AG04449 (cell line): ENCODE measurements around the gene CYTH2.

Experiments used
- CTCF ChIA-PET: fragments of 350-600 bp; formaldehyde crosslinking; extraction: SDS; loops from one replicate; lab custom pipeline; 2021; ENCODE audit warnings: antibody characterized with exemption; lab: Yijun Ruan, JAX
- POLR2A ChIA-PET: fragments of 400-600, 350-600 bp; formaldehyde crosslinking; extraction: SDS; loops from one replicate; lab custom pipeline; 2020; ENCODE audit warnings: antibody characterized with exemption, inconsistent platforms; lab: Yijun Ruan, JAX
- DNase-seq: peaks from one replicate; pipeline ENCODE4 v3.0.0-alpha.2; 2010; ENCODE audit warnings: low read depth, low spot score
- H3K4me3 ChIP-seq: 2 replicates; pipeline ENCODE4 v1.5.1; 2011; ENCODE audit warnings: low read depth, mild to moderate bottlenecking, control low read depth, low read length
- TF ChIP-seq, protein P1 (sequence below): IDR thresholded peaks from one replicate; pipeline ENCODE4 v1.5.1; 2011; ENCODE audit warnings: mild to moderate bottlenecking, moderate library complexity, low read length, control low read depth, inconsistent platforms; ENCODE audit not compliant: insufficient read depth; ENCODE audit errors: missing control alignments

Gene CYTH2, protein sequence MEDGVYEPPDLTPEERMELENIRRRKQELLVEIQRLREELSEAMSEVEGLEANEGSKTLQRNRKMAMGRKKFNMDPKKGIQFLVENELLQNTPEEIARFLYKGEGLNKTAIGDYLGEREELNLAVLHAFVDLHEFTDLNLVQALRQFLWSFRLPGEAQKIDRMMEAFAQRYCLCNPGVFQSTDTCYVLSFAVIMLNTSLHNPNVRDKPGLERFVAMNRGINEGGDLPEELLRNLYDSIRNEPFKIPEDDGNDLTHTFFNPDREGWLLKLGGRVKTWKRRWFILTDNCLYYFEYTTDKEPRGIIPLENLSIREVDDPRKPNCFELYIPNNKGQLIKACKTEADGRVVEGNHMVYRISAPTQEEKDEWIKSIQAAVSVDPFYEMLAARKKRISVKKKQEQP

DNA sequence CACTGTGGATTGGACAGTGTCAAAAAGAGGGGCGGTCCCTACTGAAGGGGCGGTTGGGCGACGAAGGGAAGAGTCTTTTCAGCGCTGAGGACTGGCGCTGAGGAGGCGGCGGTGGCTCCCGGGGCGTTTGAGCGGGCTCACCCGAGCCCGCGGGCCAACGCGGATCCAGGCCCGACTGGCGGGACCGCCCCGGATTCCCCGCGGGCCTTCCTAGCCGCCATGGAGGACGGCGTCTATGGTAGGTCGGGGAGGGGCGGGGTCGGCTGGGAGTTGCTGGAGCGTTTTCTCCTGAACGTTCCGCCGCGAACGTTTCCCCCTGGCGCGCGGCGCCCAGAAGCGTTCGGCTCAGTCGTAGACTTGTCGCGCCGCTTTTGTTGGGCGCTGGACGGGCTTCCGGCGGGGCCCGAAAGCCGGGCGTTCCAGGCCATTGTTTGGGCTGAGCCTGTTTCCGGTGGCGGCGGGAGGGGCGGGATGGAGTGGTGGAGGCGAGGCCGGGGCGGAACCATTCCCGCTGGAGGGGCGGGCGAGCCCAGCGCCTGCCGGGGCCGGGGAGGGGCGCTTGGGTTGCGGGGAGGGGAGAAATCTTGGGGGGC is at the start of gene CYTH2:
Gene CYTH2, plus strand, starts transcription at position 81 of the 593 bp plus-strand sequence. Its CDS starts 139 bp downstream, at position 220.
- TF ChIP-seq, protein P1, sequence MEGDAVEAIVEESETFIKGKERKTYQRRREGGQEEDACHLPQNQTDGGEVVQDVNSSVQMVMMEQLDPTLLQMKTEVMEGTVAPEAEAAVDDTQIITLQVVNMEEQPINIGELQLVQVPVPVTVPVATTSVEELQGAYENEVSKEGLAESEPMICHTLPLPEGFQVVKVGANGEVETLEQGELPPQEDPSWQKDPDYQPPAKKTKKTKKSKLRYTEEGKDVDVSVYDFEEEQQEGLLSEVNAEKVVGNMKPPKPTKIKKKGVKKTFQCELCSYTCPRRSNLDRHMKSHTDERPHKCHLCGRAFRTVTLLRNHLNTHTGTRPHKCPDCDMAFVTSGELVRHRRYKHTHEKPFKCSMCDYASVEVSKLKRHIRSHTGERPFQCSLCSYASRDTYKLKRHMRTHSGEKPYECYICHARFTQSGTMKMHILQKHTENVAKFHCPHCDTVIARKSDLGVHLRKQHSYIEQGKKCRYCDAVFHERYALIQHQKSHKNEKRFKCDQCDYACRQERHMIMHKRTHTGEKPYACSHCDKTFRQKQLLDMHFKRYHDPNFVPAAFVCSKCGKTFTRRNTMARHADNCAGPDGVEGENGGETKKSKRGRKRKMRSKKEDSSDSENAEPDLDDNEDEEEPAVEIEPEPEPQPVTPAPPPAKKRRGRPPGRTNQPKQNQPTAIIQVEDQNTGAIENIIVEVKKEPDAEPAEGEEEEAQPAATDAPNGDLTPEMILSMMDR, result no peak
- DNase-seq, result no peak
- POLR2A ChIA-PET, result interaction anchor here (0.7 kb wide), 1 partner anchor 11 kb away, joined by 3 read pairs; no protein-coding TSS in a partner anchor

DNA sequence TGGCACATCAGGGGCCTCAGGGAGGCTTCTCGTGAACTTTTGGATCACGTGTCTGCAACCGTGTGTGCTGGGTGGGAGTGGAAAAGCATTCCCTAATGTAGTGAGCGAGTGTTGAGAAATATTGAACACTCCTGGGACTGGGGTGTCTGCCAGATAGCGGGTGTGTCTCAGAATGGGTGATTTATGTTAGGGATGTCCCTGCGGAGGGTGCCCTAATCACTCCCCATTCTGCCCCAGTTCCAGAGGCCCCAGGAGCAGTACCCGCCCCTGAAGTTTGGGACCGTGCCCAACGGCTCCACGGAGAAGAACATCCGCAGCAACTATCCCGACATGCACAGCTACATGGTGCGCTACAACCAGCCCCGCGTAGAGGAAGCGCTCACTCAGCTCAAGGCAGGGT is 47.6 kb upstream of the CYTH2 start:
- no peak for DNase-seq
- CTCF ChIA-PET, result interaction anchor here (0.8 kb wide), 1 partner anchor 30 kb away, joined by 3 read pairs; the partner anchor contains the start of gene KDELR1
- H3K4me3 ChIP-seq, result no peak overlapping the region
- POLR2A ChIA-PET, result no interaction called here
- TF ChIP-seq, protein P1, result no peak

More for the DNA sequence above, at the start of gene CYTH2:
- H3K4me3 ChIP-seq, result peak within 1 kb of the TSS; percentile 84
- CTCF ChIA-PET, result interaction anchor here (1.7 to 1.8 kb wide), 4 partner anchors 18 to 119 kb away, joined by 6 to 17 read pairs (median 8); no protein-coding TSS in a partner anchor

DNA sequence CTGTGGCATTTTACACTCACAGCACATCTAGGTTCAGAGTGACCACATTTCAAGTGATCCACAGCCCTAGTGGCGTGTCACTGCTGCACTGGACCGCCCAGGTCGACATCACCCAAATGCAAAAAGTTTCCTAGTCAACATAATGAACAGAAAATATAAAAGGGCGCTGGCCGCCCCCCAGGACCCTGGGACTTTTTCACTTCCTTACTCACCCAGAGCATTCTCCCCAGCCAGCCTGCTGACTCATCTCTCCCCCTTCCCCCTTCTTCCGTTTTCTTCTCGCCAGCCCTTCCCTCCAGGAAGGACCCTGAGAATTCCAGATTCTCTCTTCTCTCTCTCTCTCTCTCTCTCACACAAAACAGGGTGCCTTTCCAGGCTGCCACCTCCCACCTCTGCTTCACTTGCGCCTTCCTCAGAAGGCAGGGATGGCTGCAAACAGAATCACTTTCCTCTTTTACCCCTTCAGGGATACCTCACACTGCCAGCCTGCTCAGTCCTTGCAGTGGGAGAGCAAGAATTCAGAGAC is 44.4 kb upstream of the CYTH2 start:
- DNase-seq, result no peak
- ChIA-PET CTCF (no interaction called here), POLR2A (no interaction called here)
- TF ChIP-seq, protein P1, result no peak
- no peak overlapping the region for H3K4me3 ChIP-seq

DNA sequence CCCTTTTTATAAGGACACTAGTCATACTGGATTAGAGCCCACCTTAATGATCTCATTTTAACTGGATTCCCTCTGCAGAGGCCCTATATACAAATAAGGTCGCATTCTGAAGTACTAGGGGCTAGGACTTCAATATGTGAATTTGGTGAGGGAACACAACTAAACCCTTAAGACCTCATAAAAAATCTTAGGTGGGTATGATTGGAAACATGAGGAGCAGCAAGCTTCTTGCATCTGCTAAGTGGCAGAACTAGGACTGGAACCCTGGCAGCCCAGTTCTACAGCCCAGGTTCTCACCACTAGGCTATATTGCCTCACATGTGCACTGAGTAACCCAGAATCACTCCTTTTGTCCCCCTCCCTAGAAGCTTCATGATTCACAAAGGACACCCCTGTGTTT is 40.5 kb upstream of the CYTH2 start:
- DNase-seq, result no peak
- POLR2A ChIA-PET, result no interaction called here
- TF ChIP-seq, protein P1, result no peak
- no peak overlapping the region for H3K4me3 ChIP-seq
- CTCF ChIA-PET, result interaction anchor here (0.9 to 1.6 kb wide), 3 partner anchors 9 to 17 kb away, joined by 3 to 4 read pairs (median 4); partner anchors contain the start of gene GRWD1

DNA sequence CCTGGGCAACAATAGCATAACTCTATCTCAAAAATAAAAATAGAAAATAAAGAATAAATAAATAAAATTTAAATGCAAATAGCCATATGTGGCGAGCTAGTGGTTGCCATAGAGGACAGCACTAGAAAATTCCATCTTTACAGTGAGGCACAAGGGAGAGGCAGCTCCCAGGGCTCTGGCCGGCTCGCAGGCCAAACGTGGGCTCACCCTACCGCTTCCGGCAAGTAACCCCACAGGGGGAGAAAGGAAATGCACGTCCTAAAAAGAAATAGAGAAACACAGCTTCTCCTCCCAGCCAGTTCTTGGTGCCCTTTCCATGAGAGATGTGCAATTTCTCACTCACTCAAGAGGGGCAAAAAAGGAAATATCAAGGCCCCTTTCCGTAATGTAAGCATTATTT is 35.8 kb upstream of the CYTH2 start:
- DNase-seq, result no peak
- POLR2A ChIA-PET, result no interaction called here

More for the DNA sequence above, 35.8 kb upstream of the CYTH2 start:
- H3K4me3 ChIP-seq, result no peak overlapping the region
- CTCF ChIA-PET, result interaction anchor here (0.7 to 2.4 kb wide), 4 partner anchors 12 to 404 kb away, joined by 3 to 18 read pairs (median 5); partner anchors contain the start of genes GRWD1 and KDELR1
- TF ChIP-seq, protein P1, result no peak
